OCI-LY3 (cell line): ENCODE results near the gene TMPRSS2.

Experiments used
- H2AFZ ChIP-seq: fragments of 200-600, 300-600 bp; shearing (Covaris generic); 2 replicates; pipeline ENCODE4 v1.6.0; 2014; ENCODE audit warnings: antibody characterized with exemption, low read depth, low read length
- H3K27ac ChIP-seq: fragments of 200-600, 300-600 bp; sonication (generic); 2 replicates; pipeline ENCODE4 v1.5.1; 2014; ENCODE audit warnings: mild to moderate bottlenecking, low read length, moderate library complexity, mixed read lengths
- H3K27me3 ChIP-seq: fragments of 200-600, 300-600 bp; sonication (generic); 2 replicates; pipeline ENCODE4 v1.6.1; 2014; ENCODE audit warnings: low read depth, low read length, mixed read lengths
- H3K36me3 ChIP-seq: fragments of 200-600, 300-600 bp; sonication (generic); replicated peaks from 2 replicates; pipeline ENCODE3; 2014; ENCODE audit warnings: low read depth, low read length, mixed read lengths
- H3K4me1 ChIP-seq: fragments of 300-600, 200-600 bp; sonication (generic); 2 replicates; pipeline ENCODE4 v1.6.1; 2014; ENCODE audit warnings: low read length, mixed read lengths
- H3K4me2 ChIP-seq: fragments of 200-600, 300-600 bp; sonication (generic); 2 replicates; pipeline ENCODE4 v1.6.1; 2014; ENCODE audit warnings: low read length, mixed read lengths
- H3K4me3 ChIP-seq: fragments of 300-600, 200-600 bp; sonication (generic); 2 replicates; pipeline ENCODE4 v1.5.1; 2014; ENCODE audit warnings: antibody characterized with exemption, mild to moderate bottlenecking, low read length, moderate library complexity
- H3K79me2 ChIP-seq: fragments of 300-600, 200-600 bp; shearing (Covaris generic); 2 replicates; pipeline ENCODE4 v1.6.1; 2014; ENCODE audit warnings: mild to moderate bottlenecking, low read length, mixed read lengths
- H3K9ac ChIP-seq: fragments of 300-600, 200-600 bp; shearing (Covaris generic); 2 replicates; pipeline ENCODE4 v1.6.0; 2014; ENCODE audit warnings: mild to moderate bottlenecking, low read length, moderate library complexity
- H3K9me3 ChIP-seq: fragments of 200-600, 300-600 bp; shearing (Covaris generic); 2 replicates; pipeline ENCODE4 v1.6.1; 2014; ENCODE audit warnings: low read length, mixed read lengths; ENCODE audit not compliant: insufficient read depth
- H4K20me1 ChIP-seq: fragments of 200-600, 300-600 bp; sonication (generic); 2 replicates; pipeline ENCODE4 v1.6.1; 2016; ENCODE audit warnings: low read length, mixed read lengths; ENCODE audit not compliant: insufficient read depth
- CTCF ChIP-seq: fragments of 200-600, 300-600 bp; sonication (generic); IDR thresholded peaks from 2 replicates; pipeline ENCODE4 v1.5.1; 2014; ENCODE audit warnings: antibody characterized with exemption, low read length, low read depth
- EZH2phosphoT487 ChIP-seq: fragments of 200-600 bp; shearing (Covaris generic); IDR thresholded peaks from 2 replicates; pipeline ENCODE4 v1.6.1; 2018; ENCODE audit warnings: antibody characterized with exemption, mixed run types, low read depth

The TMPRSS2 gene

DNA sequence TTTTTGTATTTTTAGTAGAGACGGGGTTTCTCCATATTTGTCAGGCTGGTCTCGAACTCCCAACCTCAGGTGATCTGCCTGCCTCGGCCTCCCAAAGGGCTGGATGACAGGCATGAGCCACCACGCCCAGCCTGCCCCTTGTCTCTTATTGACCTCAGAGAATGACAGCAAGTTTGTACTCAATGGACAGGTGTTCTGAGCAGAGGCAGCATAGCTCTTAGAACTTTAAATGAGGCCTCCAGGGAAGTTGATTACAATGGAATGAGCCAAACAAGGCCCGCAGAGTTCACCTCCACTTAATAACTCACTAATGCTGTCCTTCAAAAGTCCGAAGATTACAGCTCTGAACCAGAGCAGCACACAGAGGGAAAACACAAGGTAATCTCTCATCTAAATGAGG lies 10.9 kb downstream of the TMPRSS2 start:
- Histone ChIP-seq H3K27ac (no peak overlapping the region), H3K4me1 (no peaks in the 10 kb centered on the region), H3K4me2 (no peak overlapping the region), H3K27me3 (no peaks in the 10 kb centered on the region; the same call in 1 of the 2 replicates), H3K36me3 (no peaks in the 10 kb centered on the region), H3K4me3 (no peak overlapping the region), H3K9ac (no peak overlapping the region), H3K9me3 (no peaks in the 10 kb centered on the region), H4K20me1 (no peaks in the 10 kb centered on the region), H2AFZ (no peak overlapping the region), H3K79me2 (no peaks in the 10 kb centered on the region)
- TF ChIP-seq CTCF, result no peak
- no peak for TF ChIP-seq EZH2phosphoT487

DNA sequence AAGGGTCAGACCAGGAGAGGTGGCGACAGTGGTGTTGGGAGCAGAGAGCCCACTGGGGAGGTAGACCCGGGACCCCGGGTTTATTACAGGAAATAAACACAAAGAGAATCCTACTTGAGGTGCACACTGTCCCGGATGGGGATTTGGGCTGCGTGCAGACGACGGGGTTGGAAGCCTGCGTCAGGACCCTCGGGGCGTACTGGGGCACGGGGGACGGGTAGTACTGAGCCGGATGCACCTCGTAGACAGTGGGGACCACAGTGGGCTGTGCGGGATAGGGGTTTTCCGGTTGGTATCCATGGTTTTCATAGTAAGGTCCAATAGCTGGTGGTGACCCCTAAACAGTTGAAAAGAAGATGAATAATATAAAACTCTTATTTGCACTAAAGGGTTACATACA lies 13.7 kb downstream of the TMPRSS2 start:
- H3K4me1 ChIP-seq, result no peaks in the 10 kb centered on the region
- no peaks in the 10 kb centered on the region for H3K27me3 ChIP-seq
- no peak overlapping the region for H3K4me2 ChIP-seq
- H3K9ac ChIP-seq, result no peak overlapping the region
- no peak overlapping the region for H3K4me3 ChIP-seq
- no peaks in the 10 kb centered on the region for H3K36me3 ChIP-seq
- no peaks in the 10 kb centered on the region for H3K9me3 ChIP-seq
- H3K79me2 ChIP-seq, result no peaks in the 10 kb centered on the region
- no peaks in the 10 kb centered on the region for H4K20me1 ChIP-seq
- TF ChIP-seq CTCF (no peak), EZH2phosphoT487 (no peak)
- no peak overlapping the region for H2AFZ ChIP-seq
- no peak overlapping the region for H3K27ac ChIP-seq

GRCh38 chr21:41491412-41491811 lies 16.5 kb downstream of the TMPRSS2 start:
- H4K20me1 ChIP-seq, result no peaks in the 10 kb centered on the region
- H3K79me2 ChIP-seq, result no peaks in the 10 kb centered on the region
- H3K36me3 ChIP-seq, result no peaks in the 10 kb centered on the region
- H3K27ac ChIP-seq, result no peak overlapping the region
- no peak overlapping the region for H2AFZ ChIP-seq
- H3K4me2 ChIP-seq, result no peak overlapping the region
- no peak overlapping the region for H3K4me3 ChIP-seq
- H3K27me3 ChIP-seq, result no peaks in the 10 kb centered on the region
- no peaks in the 10 kb centered on the region for H3K9me3 ChIP-seq
- TF ChIP-seq EZH2phosphoT487 (no peak), CTCF (no peak)
- no peak overlapping the region for H3K9ac ChIP-seq
- no peaks in the 10 kb centered on the region for H3K4me1 ChIP-seq

DNA sequence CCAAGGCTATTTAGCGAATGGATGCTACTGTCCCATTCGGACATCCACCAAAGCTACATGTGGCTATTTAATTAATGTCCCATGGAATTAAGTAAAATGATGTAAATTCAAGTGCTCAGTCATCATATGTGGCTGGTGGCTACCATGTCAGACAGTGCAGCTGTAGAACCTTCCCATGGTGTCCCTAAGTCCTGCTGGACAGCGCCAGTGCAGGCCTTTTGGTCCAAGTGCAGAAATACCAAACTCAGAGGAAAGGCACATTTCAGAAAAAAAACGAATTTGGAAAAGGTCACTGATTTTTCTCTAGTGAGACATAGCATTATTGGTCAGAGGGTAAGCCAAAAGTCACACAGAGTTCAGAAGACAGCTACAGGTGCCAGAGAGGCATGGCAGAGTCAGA lies 17.6 kb downstream of the TMPRSS2 start:
- no peaks in the 10 kb centered on the region for H3K9me3 ChIP-seq
- H2AFZ ChIP-seq, result no peak overlapping the region
- H3K36me3 ChIP-seq, result no peaks in the 10 kb centered on the region
- no peaks in the 10 kb centered on the region for H4K20me1 ChIP-seq
- no peak overlapping the region for H3K4me3 ChIP-seq
- H3K27me3 ChIP-seq, result no peaks in the 10 kb centered on the region
- H3K9ac ChIP-seq, result no peak overlapping the region
- H3K4me2 ChIP-seq, result no peak overlapping the region
- no peaks in the 10 kb centered on the region for H3K4me1 ChIP-seq
- TF ChIP-seq EZH2phosphoT487 (no peak), CTCF (no peak)
- no peak overlapping the region for H3K27ac ChIP-seq
- H3K79me2 ChIP-seq, result no peaks in the 10 kb centered on the region
